Measurements from ENCODE around the gene FAM222B.

DNA sequence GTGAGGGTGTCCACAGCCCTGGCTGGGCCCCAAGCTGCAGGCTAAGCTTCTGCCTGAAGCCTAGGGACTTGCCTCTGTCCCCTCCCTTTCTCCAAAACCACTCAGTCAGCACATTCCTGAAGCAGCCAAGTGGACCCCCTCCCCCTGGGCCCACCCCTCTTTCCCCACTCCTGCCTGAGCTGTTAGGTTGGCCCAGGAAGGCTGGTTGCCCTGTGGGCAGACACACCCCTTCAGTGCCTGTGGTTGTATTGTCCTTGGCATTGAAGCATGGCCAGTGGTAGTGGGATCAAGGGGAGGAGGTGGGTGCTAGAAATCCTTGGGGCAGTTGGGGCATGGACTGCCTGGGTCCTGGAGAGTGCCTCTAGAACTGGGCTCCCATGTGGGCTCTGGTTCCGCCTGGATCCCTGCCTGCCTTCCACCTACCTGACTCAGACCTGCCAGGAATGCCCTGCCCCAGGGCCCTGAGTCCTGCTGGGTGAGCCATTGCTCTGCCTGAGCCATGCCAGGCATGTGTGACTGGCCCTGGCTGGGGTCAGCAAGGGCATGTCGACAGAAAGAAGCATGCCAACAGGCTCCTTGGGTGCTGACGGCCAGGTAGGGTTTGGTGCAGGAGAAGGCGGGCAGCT, 96.7 kb downstream of the FAM222B start:
- TF ChIP-seq, protein P1, sequence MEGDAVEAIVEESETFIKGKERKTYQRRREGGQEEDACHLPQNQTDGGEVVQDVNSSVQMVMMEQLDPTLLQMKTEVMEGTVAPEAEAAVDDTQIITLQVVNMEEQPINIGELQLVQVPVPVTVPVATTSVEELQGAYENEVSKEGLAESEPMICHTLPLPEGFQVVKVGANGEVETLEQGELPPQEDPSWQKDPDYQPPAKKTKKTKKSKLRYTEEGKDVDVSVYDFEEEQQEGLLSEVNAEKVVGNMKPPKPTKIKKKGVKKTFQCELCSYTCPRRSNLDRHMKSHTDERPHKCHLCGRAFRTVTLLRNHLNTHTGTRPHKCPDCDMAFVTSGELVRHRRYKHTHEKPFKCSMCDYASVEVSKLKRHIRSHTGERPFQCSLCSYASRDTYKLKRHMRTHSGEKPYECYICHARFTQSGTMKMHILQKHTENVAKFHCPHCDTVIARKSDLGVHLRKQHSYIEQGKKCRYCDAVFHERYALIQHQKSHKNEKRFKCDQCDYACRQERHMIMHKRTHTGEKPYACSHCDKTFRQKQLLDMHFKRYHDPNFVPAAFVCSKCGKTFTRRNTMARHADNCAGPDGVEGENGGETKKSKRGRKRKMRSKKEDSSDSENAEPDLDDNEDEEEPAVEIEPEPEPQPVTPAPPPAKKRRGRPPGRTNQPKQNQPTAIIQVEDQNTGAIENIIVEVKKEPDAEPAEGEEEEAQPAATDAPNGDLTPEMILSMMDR (IDR thresholded peaks at IDR 0.05; ENCODE audit: low read depth, low read length): no peak
- no peak for TF ChIP-seq POLR2A (IDR thresholded peaks at IDR 0.05; ENCODE audit: extremely low read depth, insufficient read length)
